Type B pancreatic cell (in vitro differentiated cells): ENCODE results near the gene TUBB. TPM values are rescaled to one million over a fixed set of nuclear protein-coding genes. Genes with fewer than 3 reads are reported as not detected.

ENCODE experiments used
- DNase-seq: peaks from one replicate; pipeline ENCODE4 v3.0.0; 2021; ENCODE audit warnings: mixed read lengths; ENCODE audit not compliant: unreplicated experiment; ENCODE audit errors: extremely low spot score
- H3K27ac Mint-ChIP-seq: 2 replicates; pipeline ENCODE4 v1.8.0; 2021; ENCODE audit warnings: mild to moderate bottlenecking, mixed read lengths
- H3K27me3 Mint-ChIP-seq: 2 replicates; pipeline ENCODE4 v1.8.0; 2021; ENCODE audit warnings: mixed read lengths
- H3K36me3 Mint-ChIP-seq: 2 replicates; pipeline ENCODE4 v1.8.0; 2021; ENCODE audit warnings: mixed read lengths
- H3K4me1 Mint-ChIP-seq: one replicate; pipeline ENCODE4 v1.8.0; 2021; ENCODE audit warnings: mixed read lengths; ENCODE audit not compliant: unreplicated experiment
- H3K4me3 Mint-ChIP-seq: 2 replicates; pipeline ENCODE4 v1.8.0; 2021; ENCODE audit warnings: mild to moderate bottlenecking, mixed read lengths
- H3K9me3 Mint-ChIP-seq: 2 replicates; pipeline ENCODE4 v1.8.0; 2021; ENCODE audit warnings: mixed read lengths
- CTCF ChIP-seq: fragments of 200-600 bp; sonication (generic); conservative IDR thresholded peaks from 2 replicates; pipeline ENCODE4 v1.5.0; 2021; ENCODE audit warnings: antibody characterized with exemption, mild to moderate bottlenecking
- total RNA-seq: library from RNA; stranded (reverse); gene quantifications from 2 replicates; pipeline ENCODE4 v1.2.1, GENCODE V29; 2021; ENCODE audit warnings: low replicate concordance

The TUBB gene
- total RNA-seq, 1 donor from 2014 or later = 1,225 TPM

- H3K27me3 Mint-ChIP-seq = no peaks in the 10 kb centered on the region
- H3K27ac Mint-ChIP-seq = peak overlapping the region; percentile 32
- DNase-seq = no peak
- no peaks in the 10 kb centered on the region for H3K36me3 Mint-ChIP-seq
- peaks cover 4% of the 10 kb centered on the region for H3K9me3 Mint-ChIP-seq
- no peak overlapping the region for H3K4me3 Mint-ChIP-seq
- no peak for TF ChIP-seq CTCF
- H3K4me1 Mint-ChIP-seq = peaks cover 54% of the 10 kb centered on the region
Measured at GRCh38 chr6:30768634-30769087, 48.5 kb downstream of the TUBB start.

GRCh38 chr6:30769088-30769852 is 49.1 kb downstream of the TUBB start:
- Mint-ChIP-seq H3K9me3 (peaks cover 3% of the 10 kb centered on the region), H3K27me3 (no peaks in the 10 kb centered on the region), H3K27ac (peak overlapping the region; percentile 88), H3K4me3 (peak overlapping the region; percentile 61), H3K36me3 (no peaks in the 10 kb centered on the region), H3K4me1 (peaks cover 54% of the 10 kb centered on the region)
- no peak for DNase-seq
- no peak for TF ChIP-seq CTCF

GRCh38 chr6:30769853-30770524 is 49.8 kb downstream of the TUBB start:
- H3K27ac Mint-ChIP-seq = peak overlapping the region; percentile 88
- no peak for TF ChIP-seq CTCF
- no peak for DNase-seq
- peak overlapping the region; percentile 61 for H3K4me3 Mint-ChIP-seq
- no peaks in the 10 kb centered on the region for H3K9me3 Mint-ChIP-seq
- H3K27me3 Mint-ChIP-seq = no peaks in the 10 kb centered on the region
- H3K4me1 Mint-ChIP-seq = peaks cover 47% of the 10 kb centered on the region
- no peaks in the 10 kb centered on the region for H3K36me3 Mint-ChIP-seq

GRCh38 chr6:30770592-30770991 is 50.4 kb downstream of the TUBB start:
- no peaks in the 10 kb centered on the region for H3K27me3 Mint-ChIP-seq
- DNase-seq = no peak
- H3K36me3 Mint-ChIP-seq = no peaks in the 10 kb centered on the region
- H3K4me1 Mint-ChIP-seq = peaks cover 41% of the 10 kb centered on the region
- peak overlapping the region; percentile 25 for H3K27ac Mint-ChIP-seq
- TF ChIP-seq CTCF = no peak
- H3K4me3 Mint-ChIP-seq = no peak overlapping the region
- H3K9me3 Mint-ChIP-seq = no peaks in the 10 kb centered on the region

- H3K9me3 Mint-ChIP-seq = no peaks in the 10 kb centered on the region
- H3K27ac Mint-ChIP-seq = no peak overlapping the region
Measured at GRCh38 chr6:30774701-30775100, 54.5 kb downstream of the TUBB start.

More at GRCh38 chr6:30774701-30775100, 54.5 kb downstream of the TUBB start:
- Mint-ChIP-seq H3K27me3 (no peaks in the 10 kb centered on the region), H3K36me3 (no peaks in the 10 kb centered on the region), H3K4me1 (peaks cover 40% of the 10 kb centered on the region), H3K4me3 (no peak overlapping the region)
- no peak for DNase-seq
- no peak for TF ChIP-seq CTCF

Other genes starting within 250 kb of the TUBB start
- 50.8 and 109 TPM in 2 replicates for gene HLA-E, start 230.8 kb upstream of the TUBB start, total RNA-seq
- 59.3 and 67.1 TPM in 2 replicates for gene GNL1, start 163.9 kb upstream of the TUBB start, total RNA-seq
- 10.7 and 32.5 TPM in 2 replicates for gene PRR3, start 163.1 kb upstream of the TUBB start, total RNA-seq
- 64.2 and 69.2 TPM in 2 replicates for gene ABCF1, start 148.9 kb upstream of the TUBB start, total RNA-seq
- 84.3 and 116 TPM in 2 replicates for gene PPP1R10, start 103.1 kb upstream of the TUBB start, total RNA-seq
- 39.8 and 45.3 TPM in 2 replicates for gene MRPS18B, start 102.5 kb upstream of the TUBB start, total RNA-seq
- 23.1 and 47.0 TPM in 2 replicates for gene ATAT1, start 93.5 kb upstream of the TUBB start, total RNA-seq
- gene C6orf136, start 73.2 kb upstream of the TUBB start, total RNA-seq = 16.0 and 27.1 TPM in 2 replicates
- 29.0 and 29.6 TPM in 2 replicates for gene DHX16, start 47.3 kb upstream of the TUBB start, total RNA-seq
- 16.8 and 33.1 TPM in 2 replicates for gene PPP1R18, start 33.7 kb upstream of the TUBB start, total RNA-seq
- gene NRM, start 29.4 kb upstream of the TUBB start, total RNA-seq = 21.8 and 48.9 TPM in 2 replicates
- 30.1 and 71.3 TPM in 2 replicates for gene MDC1, start 3.1 kb upstream of the TUBB start, total RNA-seq
- 72.9 and 94.8 TPM in 2 replicates for gene FLOT1, start 22.3 kb downstream of the TUBB start, total RNA-seq
- 24.3 and 40.1 TPM in 2 replicates for gene IER3, start 24.2 kb downstream of the TUBB start, total RNA-seq
- gene DDR1, start 164.2 kb downstream of the TUBB start, total RNA-seq = 197 and 315 TPM in 2 replicates
- gene GTF2H4, start 187.9 kb downstream of the TUBB start, total RNA-seq = 40.8 and 78.7 TPM in 2 replicates
- gene VARS2, start 193.9 kb downstream of the TUBB start, total RNA-seq = 43.8 and 79.4 TPM in 2 replicates
- gene SFTA2, start 211.8 kb downstream of the TUBB start, total RNA-seq = 2.7 and 3.6 TPM in 2 replicates
- gene MUCL3, start 220.6 kb downstream of the TUBB start, total RNA-seq = 0.31 and 3.5 TPM in 2 replicates